NCI-H2107 treated with DMSO at 0.1 percent for 48 hours (cell line): ENCODE results near the gene PRRX2.
"Not testable (repeated sequence)": the region's sequence is repeated elsewhere in the genome, so short reads cannot be mapped to it uniquely, and the experiment has no call there.

Experiments used
- DNase-seq: peaks from one replicate; lab custom pipeline; 2025; ENCODE audit not compliant: unreplicated experiment; lab: John Stamatoyannopoulos, UW

Gene PRRX2

GRCh38 chr9:129653823-129654553 is 11.5 kb upstream of the PRRX2 start:
- no peak for DNase-seq

GRCh38 chr9:129654554-129655040 is 10.8 kb upstream of the PRRX2 start:
- no peak for DNase-seq

- no peak for DNase-seq
Observed at GRCh38 chr9:129655154-129655553, 10.3 kb upstream of the PRRX2 start.

DNA sequence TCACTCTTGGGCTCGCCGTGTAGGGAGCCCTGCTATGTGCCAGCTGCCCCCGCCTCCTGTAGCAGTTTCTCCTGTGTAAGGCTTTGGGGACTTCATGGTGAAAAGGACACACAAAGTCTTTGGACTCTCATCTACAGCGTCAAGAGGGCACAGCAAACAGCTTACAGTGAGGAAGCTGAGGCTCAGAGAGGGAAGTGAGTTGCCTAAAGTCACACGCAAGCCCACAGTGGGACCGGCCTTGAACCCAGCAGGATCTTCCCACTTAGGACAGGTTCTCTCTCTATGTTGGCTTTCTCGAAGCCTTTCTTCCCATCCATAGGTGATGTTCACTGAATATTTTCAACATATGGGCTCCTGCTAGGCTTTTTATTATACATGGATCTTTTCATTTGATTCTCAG is 9.8 kb upstream of the PRRX2 start:
- DNase-seq: no peak

- DNase-seq: no peak
Observed at GRCh38 chr9:129656795-129657390, 8.6 kb upstream of the PRRX2 start.

- DNase-seq: no peak
Observed at GRCh38 chr9:129661029-129661428, 4.4 kb upstream of the PRRX2 start.

DNA sequence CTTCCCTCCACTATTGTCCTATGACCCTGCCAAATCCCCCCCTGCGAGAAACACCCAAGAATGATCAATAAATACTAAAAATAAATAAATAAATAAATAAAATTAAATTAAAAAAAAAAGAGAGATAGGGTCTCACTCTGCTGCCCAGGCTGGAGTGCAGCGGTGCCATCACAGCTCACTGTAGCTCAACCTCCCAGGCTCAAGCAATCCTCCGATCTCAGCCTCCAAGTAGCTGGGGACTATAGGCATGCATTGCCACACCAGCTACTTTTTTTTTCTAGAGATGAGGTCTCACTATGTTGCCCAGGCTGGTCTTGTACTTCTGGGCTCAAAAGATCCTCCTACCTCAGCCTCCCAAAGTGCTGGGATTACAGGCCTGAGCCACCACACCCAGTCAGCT is 3.2 kb upstream of the PRRX2 start:
- not testable (repeated sequence) for DNase-seq

GRCh38 chr9:129664746-129665388 is 580 bp upstream of the PRRX2 start:
- DNase-seq: no peak

GRCh38 chr9:129665814-129666520 is 520 bp downstream of the PRRX2 start:
- DNase-seq: no peak

GRCh38 chr9:129666575-129666974 is 1.1 kb downstream of the PRRX2 start:
- no peak for DNase-seq

DNA sequence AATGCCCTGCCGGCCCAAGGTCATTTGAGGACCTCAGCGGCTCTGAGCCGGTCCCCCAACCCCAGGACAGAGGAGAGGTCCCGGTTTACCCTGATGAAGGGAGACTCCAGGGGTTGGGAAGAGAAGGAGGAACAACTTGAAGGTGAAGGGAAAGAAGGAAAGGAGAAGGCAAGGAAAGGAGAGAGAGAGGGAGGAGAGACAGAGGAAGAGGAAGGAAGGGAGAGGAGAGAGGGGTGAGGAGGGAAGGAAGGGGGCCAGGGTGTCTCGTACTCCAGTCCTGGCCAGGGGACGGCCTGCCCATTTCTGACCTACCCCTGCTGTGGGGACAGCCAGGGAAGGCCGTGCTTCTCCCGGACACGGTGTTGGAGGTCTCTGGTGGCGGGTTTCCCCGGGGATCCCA is 1.9 kb downstream of the PRRX2 start:
- no peak for DNase-seq

- no peak for DNase-seq
Observed at GRCh38 chr9:129667850-129668249, 2.4 kb downstream of the PRRX2 start.

DNA sequence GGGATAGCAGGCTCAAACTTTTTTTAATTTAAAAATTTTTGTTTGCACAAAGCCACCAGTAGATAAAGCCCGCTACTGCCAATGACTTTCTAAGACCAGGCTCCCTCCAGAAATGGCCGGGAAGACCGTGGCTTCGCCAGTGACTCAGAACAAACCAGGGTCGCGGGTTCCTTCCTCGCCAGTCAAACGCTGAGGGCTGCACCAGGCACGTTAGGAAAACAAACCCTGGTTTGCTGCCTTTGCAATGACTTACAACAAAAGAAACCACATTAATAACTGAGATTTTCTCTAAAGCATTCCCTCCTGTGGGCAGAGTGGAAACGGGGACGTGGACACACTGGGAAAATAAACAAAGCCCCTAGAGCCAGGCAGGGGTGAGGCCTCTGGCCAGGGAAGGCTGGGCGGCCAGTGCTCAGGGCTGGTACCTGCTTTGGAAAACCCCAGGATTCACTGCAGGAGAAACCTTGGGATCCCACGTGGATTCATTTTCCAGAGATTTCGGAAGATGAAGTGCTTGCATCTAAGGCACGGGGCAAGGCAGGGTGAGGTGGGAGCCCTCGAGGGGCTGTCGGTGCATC is 3.8 kb downstream of the PRRX2 start:
- DNase-seq: no peak

- DNase-seq: no peak
Observed at GRCh38 chr9:129669946-129670345, 4.5 kb downstream of the PRRX2 start.

DNA sequence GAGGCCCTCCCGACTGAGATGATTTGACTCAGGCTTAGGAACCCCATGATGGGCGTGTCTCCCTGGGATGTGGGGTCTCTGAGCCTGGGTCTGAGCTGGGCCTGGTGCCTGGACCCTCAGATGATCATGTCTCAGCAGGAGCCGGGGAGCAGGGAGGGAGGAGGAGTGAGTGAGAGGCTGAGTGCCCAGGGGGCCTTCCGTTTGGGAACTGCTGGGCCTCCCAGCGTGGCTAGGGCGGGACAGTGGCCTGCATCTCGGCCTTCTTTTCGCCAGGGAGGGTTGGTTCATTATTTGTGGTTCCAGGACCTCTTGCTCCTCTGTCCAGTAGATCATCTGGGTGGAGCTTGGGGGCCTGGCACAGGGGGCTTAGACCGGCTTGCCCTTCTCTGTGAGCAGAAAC is 5.6 kb downstream of the PRRX2 start:
- DNase-seq: no peak

GRCh38 chr9:129671519-129671918 is 6.1 kb downstream of the PRRX2 start:
- DNase-seq: no peak

DNA sequence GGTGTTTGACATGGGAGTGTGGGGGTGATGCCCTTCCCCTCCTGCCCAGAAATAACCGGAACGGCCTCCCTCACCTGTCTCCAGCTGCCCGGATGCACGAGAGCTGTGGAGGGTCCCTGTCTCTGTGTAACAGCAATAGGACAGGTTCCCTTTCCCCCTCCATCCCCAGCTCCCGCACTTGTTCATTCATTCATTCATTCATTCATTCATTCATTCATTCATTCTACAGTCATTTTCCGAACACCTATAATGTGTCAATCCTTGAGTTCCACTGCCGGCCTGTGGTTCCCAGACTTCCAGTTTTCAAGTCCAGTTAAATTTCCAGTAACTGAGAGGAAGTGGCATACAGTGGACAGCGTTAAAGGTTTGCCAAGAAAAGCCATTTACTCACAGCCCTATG is 7.3 kb downstream of the PRRX2 start:
- DNase-seq: no peak

- no peak for DNase-seq
Observed at GRCh38 chr9:129673602-129674001, 8.2 kb downstream of the PRRX2 start.

- no peak for DNase-seq
Observed at GRCh38 chr9:129674229-129674628, 8.8 kb downstream of the PRRX2 start.

DNA sequence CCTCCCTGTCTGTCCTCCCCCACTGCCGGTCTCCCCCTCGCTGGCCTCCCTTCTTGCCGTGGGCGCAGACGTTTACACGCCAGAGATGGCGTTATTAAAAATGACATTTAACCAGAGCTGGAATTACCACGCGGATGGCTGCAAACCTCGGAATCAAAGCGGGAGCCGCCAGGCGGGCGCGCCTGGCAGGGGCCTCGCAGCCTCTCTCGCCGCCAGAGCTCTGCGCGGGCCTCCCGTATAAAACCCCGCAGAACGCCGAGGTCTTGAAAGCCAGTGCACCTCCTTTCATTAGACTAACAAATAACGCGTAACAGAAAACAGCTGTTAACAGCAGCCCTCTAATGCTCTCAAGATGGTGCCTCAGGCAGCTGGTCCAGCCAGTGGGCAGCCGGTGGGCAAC is 10.2 kb downstream of the PRRX2 start:
- DNase-seq: no peak

DNA sequence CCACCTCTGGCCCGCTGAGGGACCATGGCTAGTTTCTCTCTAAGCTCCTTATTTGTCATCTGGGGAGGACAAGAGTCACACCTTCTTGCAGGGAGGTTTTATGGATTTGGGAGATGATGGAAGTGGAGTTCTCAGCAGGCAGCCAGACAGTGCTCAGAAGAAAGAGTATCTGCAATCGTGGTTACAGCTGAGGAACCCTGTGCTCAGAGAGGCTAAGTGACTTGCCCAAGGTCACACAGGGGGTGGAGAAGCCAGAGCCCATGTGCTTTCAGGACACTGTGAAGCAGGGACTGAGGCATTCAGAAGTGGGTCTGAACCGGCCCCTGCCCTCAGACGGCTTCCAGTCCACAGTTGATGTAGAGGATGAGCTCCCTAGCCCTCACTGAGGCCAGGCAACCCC is 10.8 kb downstream of the PRRX2 start:
- no peak for DNase-seq
